Esophagus muscularis mucosa (tissue), 4 donors: Measurements from ENCODE around the gene RGS1. TPM values are rescaled to one million over a fixed set of nuclear protein-coding genes. Genes with fewer than 3 reads are reported as not detected.

Source experiments
- DNase-seq: peaks from one replicate; pipeline ENCODE4 v3.0.0-alpha.2; 2017; ENCODE audit errors: extremely low spot score
- H3K27ac ChIP-seq, 4 donors: fragments of 200-600 bp; sonication (generic); replicated peaks in 1 of 4; 1 replicate in 3 of 4; 2 replicates in 1 of 4; pipeline ENCODE4 v1.5.1; 2016 to 2019; ENCODE audit warnings: mild to moderate bottlenecking in 1 of 4
- H3K27me3 ChIP-seq, 4 donors: fragments of 200-600 bp; sonication (generic); one replicate each; pipeline versions ENCODE4 v1.5.1 to v1.6.0; 2016 to 2019
- H3K36me3 ChIP-seq, 4 donors: fragments of 200-600 bp; sonication (generic); one replicate each; pipeline ENCODE4 v1.5.1; 2016 to 2019
- H3K4me1 ChIP-seq, 4 donors: fragments of 200-600 bp; sonication (generic); one replicate each; pipeline ENCODE4 v1.5.1; 2016 to 2019
- H3K4me3 ChIP-seq, 4 donors: fragments of 200-600 bp; sonication (generic); 1 replicate in 2 of 4; 2 replicates in 2 of 4; pipeline ENCODE4 v1.5.1; 2016 to 2019; ENCODE audit warnings: mild to moderate bottlenecking in 4 of 4, moderate library complexity in 1 of 4
- H3K9me3 ChIP-seq, 4 donors: fragments of 200-600 bp; sonication (generic); 1 replicate in 3 of 4; 2 replicates in 1 of 4; pipeline ENCODE4 v1.5.1; 2016 to 2019
- CTCF ChIP-seq, 3 experiments: fragments of 200-600 bp in 2 of 3; fragments of 450-650 bp in 1 of 3; sonication (generic) in 2 of 3; IDR thresholded peaks; one replicate each; pipeline ENCODE4 v1.5.1; 2017 to 2019; ENCODE audit warnings: antibody characterized with exemption in 3 of 3, mild to moderate bottlenecking in 2 of 3, moderate library complexity in 1 of 3
- EP300 ChIP-seq: sonication (generic); formaldehyde crosslinking; IDR thresholded peaks from one replicate; pipeline ENCODE4 v1.6.1; 2017; ENCODE audit warnings: antibody characterized with exemption
- POLR2A ChIP-seq: fragments of 450-650 bp; IDR thresholded peaks from one replicate; pipeline ENCODE4 v1.6.1; 2017; ENCODE audit warnings: antibody characterized with exemption, moderate library complexity, mild to moderate bottlenecking, low read depth
- POLR2AphosphoS5 ChIP-seq, 2 donors: sonication (generic); formaldehyde crosslinking; IDR thresholded peaks; one replicate each; pipeline ENCODE4 v1.6.1; 2017; ENCODE audit warnings: antibody characterized with exemption in 2 of 2
- WGBS: methylation state at CpG from one replicate; pipeline ENCODE4 v1.1.5; 2018; 5-methylcytosine and 5-hydroxymethylcytosine counted together
- intact Hi-C: fragments of 100-400 bp; cut with DNase I; formaldehyde crosslinking; loops from one replicate; pipeline ENCODE4 v1.15.1; 2023
- total RNA-seq, 4 donors: library from RNA; depleted of rRNA; stranded (reverse); fragments of >200 nt; gene quantifications; one replicate each; pipeline versions ENCODE4 v1.1.0 to v1.2.1, GENCODE V29; 2016

The RGS1 gene
- total RNA-seq, 4 donors from 2014 or later: 6.1 to 27.7 (median 12.5) TPM

- TF ChIP-seq POLR2AphosphoS5 (IDR thresholded peaks at IDR 0.05) (peak in 1 of 2 donors; percentile 45), EP300 (no peak)
- intact Hi-C loops: no loop called here
- Histone ChIP-seq H3K4me3 (no peak overlapping the region), H3K27ac (peak overlapping the region; percentile 46 to 59 (median 52)), H3K36me3 (no peaks in the 10 kb centered on the region), H3K4me1 (peaks cover 0 to 21% (median 14%) of the 10 kb centered on the region in 4 donors), H3K9me3 (no peaks in the 10 kb centered on the region), H3K27me3 (no peaks in the 10 kb centered on the region)
- WGBS: 54% methylated on average over 6 of the region's 6 CpGs
- no peak for DNase-seq
Observed at GRCh38 chr1:192559115-192560006, 16.2 kb upstream of the RGS1 start.

GRCh38 chr1:192561301-192561700, 14.3 kb upstream of the RGS1 start:
- no peaks in the 10 kb centered on the region for H3K27me3 ChIP-seq
- no peaks in the 10 kb centered on the region for H3K36me3 ChIP-seq
- H3K4me1 ChIP-seq: peaks cover 0 to 21% (median 14%) of the 10 kb centered on the region in 4 donors
- intact Hi-C loops: no loop called here
- no peak for TF ChIP-seq POLR2A
- no peak for TF ChIP-seq POLR2AphosphoS5 (IDR thresholded peaks at IDR 0.05)
- no peak for TF ChIP-seq CTCF (IDR thresholded peaks at IDR 0.05)
- no peak for TF ChIP-seq EP300
- WGBS: 93% methylated on average over 4 of the region's 4 CpGs
- DNase-seq: no peak
- H3K27ac ChIP-seq: no peak overlapping the region
- H3K4me3 ChIP-seq: no peak overlapping the region
- H3K9me3 ChIP-seq: no peaks in the 10 kb centered on the region

- intact Hi-C loops: no loop called here
- WGBS: 95% methylated on average over 3 of the region's 3 CpGs
- Histone ChIP-seq H3K4me1 (peaks cover 0 to 21% (median 14%) of the 10 kb centered on the region in 4 donors), H3K4me3 (no peak overlapping the region), H3K27ac (no peak overlapping the region), H3K36me3 (no peaks in the 10 kb centered on the region), H3K27me3 (no peaks in the 10 kb centered on the region), H3K9me3 (no peaks in the 10 kb centered on the region)
- DNase-seq: no peak
- no peak for TF ChIP-seq POLR2A
- TF ChIP-seq CTCF (IDR thresholded peaks at IDR 0.05): no peak
- no peak for TF ChIP-seq POLR2AphosphoS5 (IDR thresholded peaks at IDR 0.05)
- TF ChIP-seq EP300: no peak
Observed at GRCh38 chr1:192563129-192563528, 12.4 kb upstream of the RGS1 start.

- 83% methylated on average over 4 of the region's 4 CpGs for WGBS
- intact Hi-C loops: no loop called here
- no peak overlapping the region for H3K27ac ChIP-seq
- peaks cover 0 to 11% (median 10%) of the 10 kb centered on the region in 4 donors for H3K4me1 ChIP-seq
- no peaks in the 10 kb centered on the region for H3K9me3 ChIP-seq
- no peak for DNase-seq
- H3K36me3 ChIP-seq: no peaks in the 10 kb centered on the region
- TF ChIP-seq CTCF (IDR thresholded peaks at IDR 0.05) (no peak), POLR2A (no peak), POLR2AphosphoS5 (IDR thresholded peaks at IDR 0.05) (no peak), EP300 (no peak)
- H3K27me3 ChIP-seq: no peaks in the 10 kb centered on the region
- H3K4me3 ChIP-seq: no peak overlapping the region
Observed at GRCh38 chr1:192564099-192564498, 11.5 kb upstream of the RGS1 start.

- H3K4me3 ChIP-seq: no peak overlapping the region
- H3K9me3 ChIP-seq: peaks cover 0 to 15% (median 13%) of the 10 kb centered on the region in 4 donors
- WGBS: 87% methylated on average over 1 of the region's 1 CpG
- H3K4me1 ChIP-seq: peaks cover 0 to 5% (median 2%) of the 10 kb centered on the region in 4 donors
- no peaks in the 10 kb centered on the region for H3K36me3 ChIP-seq
- H3K27ac ChIP-seq: no peak overlapping the region
- intact Hi-C loops: no loop called here
- no peaks in the 10 kb centered on the region for H3K27me3 ChIP-seq
- no peak for DNase-seq
- TF ChIP-seq POLR2A (no peak), POLR2AphosphoS5 (IDR thresholded peaks at IDR 0.05) (no peak)
Observed at GRCh38 chr1:192565946-192566345, 9.6 kb upstream of the RGS1 start.
